ENCODE data around the gene PDE6A.
"Not testable (repeated sequence)": the region's sequence is repeated elsewhere in the genome, so short reads cannot be mapped to it uniquely, and the experiment has no call there.

PDE6A gene

GRCh38 chr5:149951138-149951749 lies 6.7 kb upstream of the PDE6A start:
- no peak for DNase-seq

GRCh38 chr5:149948993-149949392 lies 4.4 kb upstream of the PDE6A start:
- no peak for DNase-seq

- DNase-seq: no peak
These were observed 1.5 kb upstream of the PDE6A start for GRCh38 chr5:149946118-149946517.

- DNase-seq: not testable (repeated sequence)
These were observed 1.2 kb downstream of the PDE6A start for GRCh38 chr5:149943177-149943949.

GRCh38 chr5:149942741-149943169 lies 1.8 kb downstream of the PDE6A start:
- not testable (repeated sequence) for DNase-seq

GRCh38 chr5:149942199-149942598 lies 2.4 kb downstream of the PDE6A start:
- DNase-seq: no peak

GRCh38 chr5:149941795-149942194 lies 2.8 kb downstream of the PDE6A start:
- no peak for DNase-seq

- DNase-seq: no peak
These were observed 3.5 kb downstream of the PDE6A start for GRCh38 chr5:149940941-149941644.

GRCh38 chr5:149940077-149940574 lies 4.5 kb downstream of the PDE6A start:
- no peak for DNase-seq

- DNase-seq: no peak
These were observed 5.0 kb downstream of the PDE6A start for GRCh38 chr5:149939546-149939945.

- no peak for DNase-seq
These were observed 5.7 kb downstream of the PDE6A start for GRCh38 chr5:149938791-149939358.

GRCh38 chr5:149938279-149938678 lies 6.3 kb downstream of the PDE6A start:
- no peak for DNase-seq

GRCh38 chr5:149937610-149938009 lies 7.0 kb downstream of the PDE6A start:
- DNase-seq: no peak

- no peak for DNase-seq
These were observed 7.9 kb downstream of the PDE6A start for GRCh38 chr5:149936700-149937091.

GRCh38 chr5:149936044-149936699 lies 8.4 kb downstream of the PDE6A start:
- no peak for DNase-seq

GRCh38 chr5:149935431-149935901 lies 9.1 kb downstream of the PDE6A start:
- DNase-seq: no peak

GRCh38 chr5:149932445-149933350 lies 11.9 kb downstream of the PDE6A start:
- no peak for DNase-seq

GRCh38 chr5:149931992-149932436 lies 12.6 kb downstream of the PDE6A start:
- DNase-seq: no peak

- DNase-seq: no peak
These were observed 13.6 kb downstream of the PDE6A start for GRCh38 chr5:149930749-149931574.

GRCh38 chr5:149930043-149930748 lies 14.4 kb downstream of the PDE6A start:
- no peak for DNase-seq

Measured in activated CD4-positive, alpha-beta T cell treated with anti-CD3 and anti-CD28 coated beads, Interleukin-2, amount 50 U/mL, for 4 hours (primary cell).